Measurements from ENCODE around the gene SESN2.
A peak's percentile ranks its signal among the peaks of the same experiment; 100 is the strongest.

SESN2 gene

DNA sequence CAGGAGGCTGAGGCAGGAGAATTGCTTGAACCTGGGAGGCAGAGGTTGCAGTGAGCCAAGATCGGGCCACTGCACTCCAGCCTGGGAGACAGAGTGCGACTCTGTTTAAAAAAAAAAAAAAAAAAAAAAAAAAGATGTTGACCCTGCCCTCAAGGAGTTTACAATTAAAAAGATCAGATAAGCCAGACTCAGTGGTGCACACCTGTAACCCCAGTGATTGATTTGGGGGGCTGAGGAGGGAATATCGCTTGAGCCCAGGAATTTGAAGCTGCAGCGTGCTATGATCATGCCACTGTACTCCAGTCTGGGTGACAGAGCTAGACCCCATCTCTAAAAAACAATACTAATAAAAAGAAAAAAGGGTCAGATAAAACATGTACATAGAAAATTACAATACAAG, 1.6 kb upstream of the SESN2 start:
- no peak for DNase-seq
- in situ Hi-C loops (cut with HindIII; ENCODE audit: low pct_ligation_motif_present, low sequenced_read_pairs): no loop called here

GRCh38 chr1:28258628-28259251, 578 bp upstream of the SESN2 start:
- TF ChIP-seq, protein P1, sequence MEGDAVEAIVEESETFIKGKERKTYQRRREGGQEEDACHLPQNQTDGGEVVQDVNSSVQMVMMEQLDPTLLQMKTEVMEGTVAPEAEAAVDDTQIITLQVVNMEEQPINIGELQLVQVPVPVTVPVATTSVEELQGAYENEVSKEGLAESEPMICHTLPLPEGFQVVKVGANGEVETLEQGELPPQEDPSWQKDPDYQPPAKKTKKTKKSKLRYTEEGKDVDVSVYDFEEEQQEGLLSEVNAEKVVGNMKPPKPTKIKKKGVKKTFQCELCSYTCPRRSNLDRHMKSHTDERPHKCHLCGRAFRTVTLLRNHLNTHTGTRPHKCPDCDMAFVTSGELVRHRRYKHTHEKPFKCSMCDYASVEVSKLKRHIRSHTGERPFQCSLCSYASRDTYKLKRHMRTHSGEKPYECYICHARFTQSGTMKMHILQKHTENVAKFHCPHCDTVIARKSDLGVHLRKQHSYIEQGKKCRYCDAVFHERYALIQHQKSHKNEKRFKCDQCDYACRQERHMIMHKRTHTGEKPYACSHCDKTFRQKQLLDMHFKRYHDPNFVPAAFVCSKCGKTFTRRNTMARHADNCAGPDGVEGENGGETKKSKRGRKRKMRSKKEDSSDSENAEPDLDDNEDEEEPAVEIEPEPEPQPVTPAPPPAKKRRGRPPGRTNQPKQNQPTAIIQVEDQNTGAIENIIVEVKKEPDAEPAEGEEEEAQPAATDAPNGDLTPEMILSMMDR (IDR thresholded peaks at IDR 0.05; ENCODE audit: low read depth, low read length, missing control alignments): no peak
- in situ Hi-C loops (cut with HindIII; ENCODE audit: low pct_ligation_motif_present, low sequenced_read_pairs): no loop called here
- Histone ChIP-seq H3K27ac (peak overlapping the region; percentile 69), H3K27me3 (replicated peaks) (no peaks in the 10 kb centered on the region), H3K36me3 (replicated peaks) (no peaks in the 10 kb centered on the region), H3K4me3 (ENCODE audit: low read depth, low read length) (peak overlapping the region; percentile 12)
- no peak for DNase-seq

More for the DNA sequence above, 1.6 kb upstream of the SESN2 start:
- Histone ChIP-seq H3K4me3 (ENCODE audit: low read depth, low read length) (no peak overlapping the region), H3K36me3 (replicated peaks) (no peaks in the 10 kb centered on the region), H3K27ac (no peak overlapping the region), H3K27me3 (replicated peaks) (no peaks in the 10 kb centered on the region)
- TF ChIP-seq, protein P1 (IDR thresholded peaks at IDR 0.05; ENCODE audit: low read depth, low read length, missing control alignments): no peak

DNA sequence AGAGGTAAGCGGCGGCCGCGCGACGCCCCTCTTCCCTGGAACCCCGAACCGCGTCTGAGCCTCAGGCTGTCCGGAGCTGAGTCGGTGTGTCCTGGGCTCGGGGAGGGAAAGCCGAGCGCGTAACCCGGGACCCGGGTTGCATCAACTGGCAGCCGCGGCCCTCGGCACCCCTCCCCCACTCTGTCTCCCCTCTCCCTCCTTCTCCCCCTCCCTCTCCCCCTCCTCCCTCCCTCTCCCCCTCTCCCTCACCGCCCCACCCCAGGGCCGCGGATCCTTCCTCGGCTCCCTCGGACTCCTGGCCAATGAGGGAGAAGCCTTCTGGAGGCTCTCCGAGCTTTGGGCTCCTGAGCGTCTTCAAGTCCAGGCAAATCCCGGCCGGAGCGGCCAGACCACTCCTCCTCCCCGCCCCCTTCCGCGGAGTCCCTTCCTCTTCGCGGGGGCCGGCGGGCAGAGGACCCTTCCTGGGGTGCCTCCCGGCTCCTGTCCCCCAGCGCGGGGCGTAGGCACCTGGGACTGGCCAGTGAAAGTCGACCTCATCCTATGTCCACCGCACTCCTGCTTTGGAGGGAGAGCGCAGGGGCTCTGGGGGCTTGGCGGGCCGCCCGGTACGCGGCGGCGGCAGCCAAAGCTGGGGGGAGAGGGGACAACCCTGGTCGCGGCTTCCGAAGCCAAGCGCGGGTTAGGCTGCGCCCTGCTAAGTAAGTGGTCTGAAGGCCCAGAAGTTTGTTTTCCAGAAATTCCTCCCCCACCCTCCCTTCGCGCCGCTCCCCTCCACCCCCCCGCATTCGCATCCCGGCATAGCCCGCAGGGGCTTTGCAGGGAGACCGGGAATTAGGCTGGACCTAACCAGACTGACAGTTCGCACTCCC, 850 bp downstream of the SESN2 start:
- DNase-seq: peak; percentile 71
- no peaks in the 10 kb centered on the region for H3K27me3 ChIP-seq (replicated peaks)
- peak overlapping the region; percentile 89 for H3K4me3 ChIP-seq (ENCODE audit: low read depth, low read length)
- peak overlapping the region; percentile 75 for H3K27ac ChIP-seq
- TF ChIP-seq, protein P1 (IDR thresholded peaks at IDR 0.05; ENCODE audit: low read depth, low read length, missing control alignments): no peak
- H3K36me3 ChIP-seq (replicated peaks): no peaks in the 10 kb centered on the region
- in situ Hi-C loops (cut with HindIII; ENCODE audit: low pct_ligation_motif_present, low sequenced_read_pairs): no loop called here

GRCh38 chr1:28260803-28261174, 1.5 kb downstream of the SESN2 start:
- Histone ChIP-seq H3K27me3 (replicated peaks) (no peaks in the 10 kb centered on the region), H3K27ac (no peak overlapping the region), H3K36me3 (replicated peaks) (no peaks in the 10 kb centered on the region), H3K4me3 (ENCODE audit: low read depth, low read length) (peak overlapping the region; percentile 89)
- TF ChIP-seq, protein P1 (IDR thresholded peaks at IDR 0.05; ENCODE audit: low read depth, low read length, missing control alignments): no peak
- DNase-seq: no peak
- in situ Hi-C loops (cut with HindIII; ENCODE audit: low pct_ligation_motif_present, low sequenced_read_pairs): no loop called here

DNA sequence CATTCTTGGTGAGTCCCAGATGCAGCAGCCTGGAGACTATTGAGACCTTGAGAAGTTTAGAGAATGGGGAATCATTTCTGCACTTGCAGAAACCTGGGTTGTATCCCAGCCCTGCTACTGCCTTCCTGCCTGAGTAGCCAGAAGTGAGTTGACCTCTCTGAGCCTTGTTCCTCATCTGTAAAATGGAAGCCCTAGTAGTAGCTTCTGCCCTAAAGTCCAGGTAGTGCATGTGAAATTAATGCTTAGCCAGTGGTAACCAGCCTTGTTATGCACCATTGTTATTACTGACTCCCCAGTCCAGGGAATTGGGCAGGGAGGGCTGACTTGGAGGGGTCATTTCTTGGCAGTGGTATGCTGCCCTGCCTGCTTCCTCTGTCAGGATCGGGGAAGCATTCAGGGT, 5.6 kb downstream of the SESN2 start:
- Histone ChIP-seq H3K27ac (no peak overlapping the region), H3K27me3 (replicated peaks) (no peaks in the 10 kb centered on the region), H3K36me3 (replicated peaks) (no peaks in the 10 kb centered on the region), H3K4me3 (ENCODE audit: low read depth, low read length) (no peak overlapping the region)
- DNase-seq: no peak
- TF ChIP-seq, protein P1 (IDR thresholded peaks at IDR 0.05; ENCODE audit: low read depth, low read length, missing control alignments): no peak
- in situ Hi-C loops (cut with HindIII; ENCODE audit: low pct_ligation_motif_present, low sequenced_read_pairs): no loop called here

Data from brain microvascular endothelial cell (primary cell).